Kidney (tissue), 14 donors: ENCODE data around the gene PDE4A. TPM values are rescaled to one million over a fixed set of nuclear protein-coding genes. Genes with fewer than 3 reads are reported as not detected.

Experiments used
- DNase-seq, 5 donors: peaks; one replicate each; pipeline ENCODE4 v3.0.0-alpha.2; 2013 to 2020
- FAIRE-seq: peaks from 2 replicates; lab custom pipeline; 2012; peaks lifted over from hg19 to GRCh38; lab: Jason Lieb, UNC
- H3K27ac ChIP-seq, 2 donors: one replicate each; pipeline ENCODE4 v1.7.0; 2013; ENCODE audit warnings: low read depth in 2 of 2, low read length in 2 of 2, inconsistent platforms in 1 of 2
- H3K27me3 ChIP-seq: one replicate; pipeline ENCODE4 v1.7.1; 2013; ENCODE audit warnings: low read length, inconsistent platforms; ENCODE audit not compliant: control insufficient read depth, insufficient read depth
- H3K36me3 ChIP-seq, 3 donors: one replicate each; pipeline versions ENCODE4 v1.7.0 to v1.7.1; 2013; ENCODE audit warnings: low read length in 3 of 3, control low read depth in 1 of 3, inconsistent platforms in 1 of 3; ENCODE audit not compliant: insufficient read depth in 3 of 3, control insufficient read depth in 2 of 3
- H3K4me1 ChIP-seq, 3 donors: one replicate each; pipeline versions ENCODE4 v1.7.0 to v1.7.1; 2013; ENCODE audit warnings: low read length in 3 of 3, inconsistent platforms in 1 of 3, low read depth in 1 of 3; ENCODE audit not compliant: control insufficient read depth in 2 of 3, insufficient read depth in 2 of 3
- H3K4me3 ChIP-seq, 3 donors: one replicate each; pipeline versions ENCODE4 v1.7.0 to v1.8.1; 2013; ENCODE audit warnings: low read length in 3 of 3, control low read depth in 1 of 3, inconsistent platforms in 1 of 3
- H3K9ac ChIP-seq, 3 donors: one replicate each; pipeline versions ENCODE4 v1.7.0 to v1.7.1; 2013; ENCODE audit warnings: low read length in 3 of 3, control low read depth in 1 of 3, inconsistent platforms in 1 of 3
- H3K9me3 ChIP-seq, 3 donors: one replicate each; pipeline versions ENCODE4 v1.7.0 to v1.7.1; 2013; ENCODE audit warnings: low read length in 3 of 3, control low read depth in 1 of 3, inconsistent platforms in 1 of 3; ENCODE audit not compliant: control insufficient read depth in 2 of 3, insufficient read depth in 1 of 3
- intact Hi-C: fragments of 100-400 bp; cut with DNase I; formaldehyde crosslinking; loops from one replicate; pipeline ENCODE4 v1.11.1; 2022
- polyA plus RNA-seq: library from polyadenylated mRNA; stranded (reverse); fragments of 350-450 nt; fragmentation: Illumina TruSeq; extraction: RNeasy Lipid Tissue Mini Kit (QIAGEN cat#74804); gene quantifications from one replicate; pipeline ENCODE4 v1.2.3, GENCODE V29; 2014; ENCODE audit warnings: low read depth, low replicate concordance; ENCODE audit not compliant: insufficient read depth
- total RNA-seq: library from RNA; stranded (reverse); fragmentation: NEBNext Ultra II Directional; extraction: Animal tissue kit (Norgen Biotek cat#: 25700); gene quantifications from one replicate; pipeline ENCODE4 v1.2.1, GENCODE V29; 2021
- TF ChIP-seq, protein P1 (sequence below): IDR thresholded peaks from 3 replicates; pipeline ENCODE4 v1.5.1; 2012; ENCODE audit warnings: mild to moderate bottlenecking, moderate library complexity, borderline replicate concordance; ENCODE audit not compliant: insufficient read depth; ENCODE audit errors: extremely low read depth
- donor health status: control.
- donor health status: control.
- donor health status: control.
- donor health status: control.
- donor health status: control.
- donor health status: DM: yes; HTN: yes; CAD: no.
- donor health status: Normal renal cell carcinoma (clear cell type).

Gene PDE4A
- total and polyA plus RNA-seq, 2 donors from 2014 or later: 4.5 to 17.5 TPM

DNA sequence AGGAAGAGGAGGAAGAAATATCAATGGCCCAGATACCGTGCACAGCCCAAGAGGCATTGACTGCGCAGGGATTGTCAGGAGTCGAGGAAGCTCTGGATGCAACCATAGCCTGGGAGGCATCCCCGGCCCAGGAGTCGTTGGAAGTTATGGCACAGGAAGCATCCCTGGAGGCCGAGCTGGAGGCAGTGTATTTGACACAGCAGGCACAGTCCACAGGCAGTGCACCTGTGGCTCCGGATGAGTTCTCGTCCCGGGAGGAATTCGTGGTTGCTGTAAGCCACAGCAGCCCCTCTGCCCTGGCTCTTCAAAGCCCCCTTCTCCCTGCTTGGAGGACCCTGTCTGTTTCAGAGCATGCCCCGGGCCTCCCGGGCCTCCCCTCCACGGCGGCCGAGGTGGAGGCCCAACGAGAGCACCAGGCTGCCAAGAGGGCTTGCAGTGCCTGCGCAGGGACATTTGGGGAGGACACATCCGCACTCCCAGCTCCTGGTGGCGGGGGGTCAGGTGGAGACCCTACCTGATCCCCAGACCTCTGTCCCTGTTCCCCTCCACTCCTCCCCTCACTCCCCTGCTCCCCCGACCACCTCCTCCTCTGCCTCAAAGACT, 46.9 kb downstream of the PDE4A start:
- Histone ChIP-seq H3K4me3 (no peak overlapping the region), H3K9me3 (no peaks in the 10 kb centered on the region), H3K27me3 (no peaks in the 10 kb centered on the region), H3K27ac (no peak overlapping the region), H3K4me1 (no peaks in the 10 kb centered on the region), H3K36me3 (no peaks in the 10 kb centered on the region), H3K9ac (no peak overlapping the region)
- DNase-seq (peak in 1 of 5 donors; percentile 66), FAIRE-seq (no peak)
- TF ChIP-seq, protein P1, sequence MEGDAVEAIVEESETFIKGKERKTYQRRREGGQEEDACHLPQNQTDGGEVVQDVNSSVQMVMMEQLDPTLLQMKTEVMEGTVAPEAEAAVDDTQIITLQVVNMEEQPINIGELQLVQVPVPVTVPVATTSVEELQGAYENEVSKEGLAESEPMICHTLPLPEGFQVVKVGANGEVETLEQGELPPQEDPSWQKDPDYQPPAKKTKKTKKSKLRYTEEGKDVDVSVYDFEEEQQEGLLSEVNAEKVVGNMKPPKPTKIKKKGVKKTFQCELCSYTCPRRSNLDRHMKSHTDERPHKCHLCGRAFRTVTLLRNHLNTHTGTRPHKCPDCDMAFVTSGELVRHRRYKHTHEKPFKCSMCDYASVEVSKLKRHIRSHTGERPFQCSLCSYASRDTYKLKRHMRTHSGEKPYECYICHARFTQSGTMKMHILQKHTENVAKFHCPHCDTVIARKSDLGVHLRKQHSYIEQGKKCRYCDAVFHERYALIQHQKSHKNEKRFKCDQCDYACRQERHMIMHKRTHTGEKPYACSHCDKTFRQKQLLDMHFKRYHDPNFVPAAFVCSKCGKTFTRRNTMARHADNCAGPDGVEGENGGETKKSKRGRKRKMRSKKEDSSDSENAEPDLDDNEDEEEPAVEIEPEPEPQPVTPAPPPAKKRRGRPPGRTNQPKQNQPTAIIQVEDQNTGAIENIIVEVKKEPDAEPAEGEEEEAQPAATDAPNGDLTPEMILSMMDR: no peak
- intact Hi-C loops: no loop called here

DNA sequence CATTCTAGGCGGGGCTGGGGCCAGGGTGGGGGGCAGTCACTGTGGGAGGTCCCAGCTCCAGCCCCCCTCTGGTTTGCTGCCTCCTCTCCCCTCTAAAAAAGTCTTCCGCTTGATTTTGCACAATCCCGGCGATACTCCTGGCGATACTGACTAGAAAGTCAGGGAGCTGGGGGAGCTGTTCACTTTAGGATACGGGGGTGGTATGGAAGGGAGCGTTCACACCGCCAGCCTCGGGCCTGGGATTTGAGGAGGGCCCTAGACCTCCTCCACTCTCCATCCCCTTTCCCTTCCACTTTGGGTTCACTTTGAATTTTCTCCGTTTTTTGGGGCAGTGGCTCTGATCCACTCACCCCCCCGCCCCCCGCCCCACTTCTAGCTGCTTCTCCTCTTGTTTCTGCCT, 47.8 kb downstream of the PDE4A start:
- H3K36me3 ChIP-seq: no peaks in the 10 kb centered on the region
- intact Hi-C loops: no loop called here
- TF ChIP-seq, protein P1: no peak

DNA sequence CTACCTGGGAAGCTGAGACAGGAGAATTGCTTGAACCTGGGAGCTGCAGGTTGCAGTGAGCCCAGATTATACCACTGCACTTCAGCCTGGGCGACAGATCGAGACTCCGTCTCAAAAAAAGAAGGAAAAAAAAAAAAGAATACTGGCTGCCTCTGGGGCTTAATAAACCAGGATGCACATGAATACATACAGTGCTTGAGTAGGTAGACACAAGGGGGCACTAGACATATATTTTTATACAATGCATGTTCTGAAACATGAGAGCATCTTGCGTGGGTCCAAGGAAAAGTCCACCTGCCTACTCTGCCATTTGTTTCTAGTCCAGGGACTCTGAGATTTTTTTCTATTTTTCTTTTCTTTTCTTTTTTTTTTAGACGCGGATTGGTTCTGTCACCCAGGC, 51.6 kb downstream of the PDE4A start:
- FAIRE-seq (no peak), DNase-seq (peak in 1 of 5 donors; percentile 56)
- Histone ChIP-seq H3K9me3 (no peaks in the 10 kb centered on the region), H3K4me1 (no peaks in the 10 kb centered on the region), H3K36me3 (no peaks in the 10 kb centered on the region), H3K27ac (no peak overlapping the region), H3K4me3 (no peak overlapping the region), H3K9ac (no peak overlapping the region), H3K27me3 (no peaks in the 10 kb centered on the region)
- intact Hi-C loops: no loop called here
- TF ChIP-seq, protein P1: no peak

More for the DNA sequence above, 47.8 kb downstream of the PDE4A start:
- no peak overlapping the region for H3K9ac ChIP-seq
- H3K27me3 ChIP-seq: no peaks in the 10 kb centered on the region
- no peaks in the 10 kb centered on the region for H3K4me1 ChIP-seq
- no peaks in the 10 kb centered on the region for H3K9me3 ChIP-seq
- FAIRE-seq (no peak), DNase-seq (no peak)
- H3K4me3 ChIP-seq: no peak overlapping the region
- H3K27ac ChIP-seq: no peak overlapping the region

DNA sequence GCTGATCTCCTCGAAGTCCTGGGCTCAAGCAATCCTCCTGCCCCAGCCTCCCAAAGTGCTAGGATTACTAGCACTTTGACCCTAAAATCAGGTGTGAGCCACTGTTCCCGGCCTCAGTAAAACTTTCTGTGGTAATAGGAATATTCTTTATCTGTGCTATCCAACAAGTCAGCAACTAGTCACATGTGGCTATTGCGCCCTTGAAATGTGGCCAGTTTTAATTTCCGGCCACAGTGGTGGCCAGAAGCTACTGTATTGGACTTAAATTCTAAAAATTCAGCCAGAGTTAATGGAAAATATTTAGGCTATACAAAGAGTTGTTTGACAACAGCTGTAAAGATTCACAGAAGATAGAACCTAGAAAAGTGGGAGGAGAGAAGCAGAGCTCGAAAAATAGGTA, 52.9 kb downstream of the PDE4A start:
- Histone ChIP-seq H3K27me3 (no peaks in the 10 kb centered on the region), H3K4me3 (no peak overlapping the region), H3K9me3 (no peaks in the 10 kb centered on the region), H3K4me1 (no peaks in the 10 kb centered on the region), H3K27ac (no peak overlapping the region), H3K9ac (no peak overlapping the region), H3K36me3 (no peaks in the 10 kb centered on the region)
- intact Hi-C loops: no loop called here
- DNase-seq (no peak), FAIRE-seq (no peak)
- TF ChIP-seq, protein P1: no peak
